Testis (tissue), 2 donors: ENCODE data around the gene KRT9.

ENCODE experiments used
- CTCF ChIP-seq, 3 experiments: fragments of 450-650 bp in 2 of 3; fragments of 200-600 bp in 1 of 3; sonication (generic) in 1 of 3; IDR thresholded peaks; one replicate each; pipeline ENCODE4 v1.5.1; 2016 to 2019; ENCODE audit warnings: antibody characterized with exemption in 3 of 3, mild to moderate bottlenecking in 2 of 3, moderate library complexity in 1 of 3
- POLR2A ChIP-seq: fragments of 450-650 bp; IDR thresholded peaks from one replicate; pipeline ENCODE4 v1.6.1; 2017; ENCODE audit warnings: antibody characterized with exemption, mild to moderate bottlenecking, moderate library complexity

- TF ChIP-seq CTCF (IDR thresholded peaks at IDR 0.05) (no peak), POLR2A (no peak)
Measured at GRCh38 chr17:41602524-41602923, 30.7 kb upstream of the KRT9 start.
